Stomach (tissue), 9 donors: ENCODE measurements around the gene CD86. TPM values are rescaled to one million over a fixed set of nuclear protein-coding genes. Genes with fewer than 3 reads are reported as not detected.

ENCODE experiments used
- DNase-seq, 2 donors: peaks; one replicate each; pipeline versions ENCODE4 v3.0.0 to v3.0.0-alpha.2; 2013 to 2019
- H3K27ac ChIP-seq, 5 donors: fragments of 200-600 bp in 4 of 5; sonication (generic) in 4 of 5; one replicate each; pipeline ENCODE4 v1.5.1; 2013 to 2019; ENCODE audit warnings: mild to moderate bottlenecking in 1 of 5, moderate library complexity in 1 of 5
- H3K27me3 ChIP-seq, 3 donors: fragments of 200-600 bp; sonication (generic); one replicate each; pipeline ENCODE4 v1.5.1; 2017 to 2019; ENCODE audit warnings: mixed run types in 1 of 3
- H3K36me3 ChIP-seq, 4 donors: fragments of 200-600 bp; sonication (generic); 1 replicate in 3 of 4; 2 replicates in 1 of 4; pipeline ENCODE4 v1.5.1; 2016 to 2019
- H3K4me1 ChIP-seq, 4 donors: fragments of 200-600 bp; sonication (generic); one replicate each; pipeline ENCODE4 v1.5.1; 2016 to 2019
- H3K4me3 ChIP-seq, 4 donors: fragments of 200-600 bp; sonication (generic) in 3 of 4; one replicate each; pipeline ENCODE4 v1.5.1; 2016 to 2019; ENCODE audit warnings: mild to moderate bottlenecking in 1 of 4
- H3K9me3 ChIP-seq, 4 donors: fragments of 200-600 bp; sonication (generic); one replicate each; pipeline ENCODE4 v1.5.1; 2016 to 2019
- EP300 ChIP-seq: sonication (generic); formaldehyde crosslinking; IDR thresholded peaks from one replicate; pipeline ENCODE4 v1.6.1; 2017; ENCODE audit warnings: antibody characterized with exemption
- POLR2A ChIP-seq, 4 donors: fragments of 450-650 bp; IDR thresholded peaks; one replicate each; pipeline ENCODE4 v1.6.1; 2016; ENCODE audit warnings: antibody characterized with exemption in 4 of 4, control low read depth in 2 of 4, mild to moderate bottlenecking in 1 of 4, moderate library complexity in 1 of 4
- POLR2AphosphoS5 ChIP-seq, 3 donors: sonication (generic); formaldehyde crosslinking; IDR thresholded peaks; one replicate each; pipeline ENCODE4 v1.6.1; 2016; ENCODE audit warnings: antibody characterized with exemption in 3 of 3
- WGBS, 5 donors: extraction: QIAGEN DNeasy Blood & Tissue Kit in 3 of 5; methylation state at CpG; one replicate each; pipeline versions ENCODE4 v1.1.5 to v1.1.7; 2013 to 2018; 5-methylcytosine and 5-hydroxymethylcytosine counted together
- intact Hi-C: fragments of 100-400 bp; cut with DNase I; formaldehyde crosslinking; loops from one replicate; pipeline ENCODE4 v1.15.1; 2023; ENCODE audit warnings: low total_unique reads
- polyA plus RNA-seq, 3 donors: library from polyadenylated mRNA; stranded (reverse); fragments of 200-250 nt; gene quantifications; one replicate each; pipeline ENCODE4 v1.2.3, GENCODE V29; 2013
- small RNA-seq, 4 donors: library from RNA; depleted of rRNA; stranded (forward); fragments of <200 nt; gene quantifications; one replicate each; pipeline ENCODE3, GENCODE V24; 2016
- total RNA-seq, 5 donors: library from RNA; depleted of rRNA; stranded (reverse); fragments of >200 nt; gene quantifications; one replicate each; pipeline versions ENCODE4 v1.1.0 to v1.2.3, GENCODE V29; 2014 to 2016
- TF ChIP-seq, protein P1 (sequence below), 7 experiments: fragments of 450-650 bp in 4 of 7; fragments of 200-600 bp in 3 of 7; sonication (generic) in 3 of 7; IDR thresholded peaks; one replicate each; pipeline ENCODE4 v1.5.1; 2016 to 2019; ENCODE audit warnings: antibody characterized with exemption in 7 of 7, control low read depth in 2 of 7, mild to moderate bottlenecking in 1 of 7
- donor health status: healthy with polysubstance abuse.
- donor health status: Bipolar disorder and iron deficiency.
- donor health status: healthy.

The CD86 gene
- total and polyA plus RNA-seq, 8 donors = 0.29 to 16.9 (median 3.1) TPM; not detected in 1

GRCh38 chr3:122167630-122168029, 112.5 kb downstream of the CD86 start:
- Histone ChIP-seq H3K4me1 (no peaks in the 10 kb centered on the region), H3K9me3 (peaks cover 0 to 1% (median under 1%) of the 10 kb centered on the region in 4 donors)
- intact Hi-C loops = no loop called here

DNA sequence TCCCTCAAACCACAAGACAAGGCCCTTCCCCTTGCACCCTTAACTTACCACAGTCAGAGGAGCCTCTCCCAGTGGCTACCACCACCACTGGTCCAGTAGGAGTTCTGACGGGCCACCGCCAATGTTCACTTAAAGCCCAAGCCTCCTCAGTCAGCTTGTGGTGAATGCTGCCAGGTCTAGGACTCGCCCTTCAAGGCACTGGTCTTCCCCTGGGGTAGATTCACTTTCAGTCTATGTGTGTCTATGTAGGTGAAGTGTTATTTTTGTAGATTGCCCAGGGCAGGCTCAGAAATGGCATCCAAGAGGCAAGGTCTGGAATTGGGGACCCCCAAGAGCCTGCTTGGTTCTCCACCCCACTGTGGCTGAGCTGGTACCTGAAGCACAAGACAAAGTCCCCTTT, 112.9 kb downstream of the CD86 start:
- H3K36me3 ChIP-seq = no peaks in the 10 kb centered on the region
- H3K27ac ChIP-seq = no peak overlapping the region
- WGBS, 5 donors = 51 to 91% (median 81%) methylated on average over 3 of the region's 3 CpGs
- TF ChIP-seq POLR2A (IDR thresholded peaks at IDR 0.05) = no peak
- TF ChIP-seq EP300 = no peak
- no peak for TF ChIP-seq POLR2AphosphoS5 (IDR thresholded peaks at IDR 0.05)
- TF ChIP-seq, protein P1, sequence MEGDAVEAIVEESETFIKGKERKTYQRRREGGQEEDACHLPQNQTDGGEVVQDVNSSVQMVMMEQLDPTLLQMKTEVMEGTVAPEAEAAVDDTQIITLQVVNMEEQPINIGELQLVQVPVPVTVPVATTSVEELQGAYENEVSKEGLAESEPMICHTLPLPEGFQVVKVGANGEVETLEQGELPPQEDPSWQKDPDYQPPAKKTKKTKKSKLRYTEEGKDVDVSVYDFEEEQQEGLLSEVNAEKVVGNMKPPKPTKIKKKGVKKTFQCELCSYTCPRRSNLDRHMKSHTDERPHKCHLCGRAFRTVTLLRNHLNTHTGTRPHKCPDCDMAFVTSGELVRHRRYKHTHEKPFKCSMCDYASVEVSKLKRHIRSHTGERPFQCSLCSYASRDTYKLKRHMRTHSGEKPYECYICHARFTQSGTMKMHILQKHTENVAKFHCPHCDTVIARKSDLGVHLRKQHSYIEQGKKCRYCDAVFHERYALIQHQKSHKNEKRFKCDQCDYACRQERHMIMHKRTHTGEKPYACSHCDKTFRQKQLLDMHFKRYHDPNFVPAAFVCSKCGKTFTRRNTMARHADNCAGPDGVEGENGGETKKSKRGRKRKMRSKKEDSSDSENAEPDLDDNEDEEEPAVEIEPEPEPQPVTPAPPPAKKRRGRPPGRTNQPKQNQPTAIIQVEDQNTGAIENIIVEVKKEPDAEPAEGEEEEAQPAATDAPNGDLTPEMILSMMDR (IDR thresholded peaks at IDR 0.05) = no peak
- no peak overlapping the region for H3K4me3 ChIP-seq
- intact Hi-C loops = no loop called here
- peaks cover 3 to 6% (median 4%) of the 10 kb centered on the region in 4 donors for H3K9me3 ChIP-seq
- no peak for DNase-seq
- H3K27me3 ChIP-seq = no peaks in the 10 kb centered on the region
- H3K4me1 ChIP-seq = no peaks in the 10 kb centered on the region

More at GRCh38 chr3:122167630-122168029, 112.5 kb downstream of the CD86 start:
- DNase-seq = no peak
- H3K27ac ChIP-seq = no peak overlapping the region
- H3K27me3 ChIP-seq = no peaks in the 10 kb centered on the region
- no peaks in the 10 kb centered on the region for H3K36me3 ChIP-seq
- H3K4me3 ChIP-seq = no peak overlapping the region
- TF ChIP-seq POLR2A (IDR thresholded peaks at IDR 0.05) = no peak
- TF ChIP-seq POLR2AphosphoS5 (IDR thresholded peaks at IDR 0.05) = no peak
- no peak for TF ChIP-seq EP300
- TF ChIP-seq, protein P1 (IDR thresholded peaks at IDR 0.05) = no peak

GRCh38 chr3:122169911-122170310, 114.7 kb downstream of the CD86 start:
- H3K4me3 ChIP-seq = no peak overlapping the region
- 74 to 88% (median 84%) methylated on average over 3 of the region's 3 CpGs for WGBS, 5 donors
- intact Hi-C loops = no loop called here
- no peaks in the 10 kb centered on the region for H3K27me3 ChIP-seq
- H3K27ac ChIP-seq = no peak overlapping the region
- H3K36me3 ChIP-seq = no peaks in the 10 kb centered on the region
- peaks cover 3 to 13% (median 9%) of the 10 kb centered on the region in 4 donors for H3K9me3 ChIP-seq
- H3K4me1 ChIP-seq = no peaks in the 10 kb centered on the region
- DNase-seq = no peak
- TF ChIP-seq POLR2A (IDR thresholded peaks at IDR 0.05) = no peak
- no peak for TF ChIP-seq EP300
- TF ChIP-seq POLR2AphosphoS5 (IDR thresholded peaks at IDR 0.05) = no peak
- TF ChIP-seq, protein P1 (IDR thresholded peaks at IDR 0.05) = no peak

Small RNA genes lying within 50 kb of the gene (small RNA-seq; reads per million reads assigned to genes)
- gene RF00019 = 0 reads per million in 4 donors

Other genes starting within 250 kb of the CD86 start
- 10 to 100 TPM in 2 of 5 donors, 1 to 10 TPM in 3; 1.8 to 40.6 (median 8.4) TPM for gene IQCB1, start 220.3 kb upstream of the CD86 start, total RNA-seq
- 10 to 100 TPM in 1 of 3 donors, 1 to 10 TPM in 2; 6.2 to 12.2 (median 9.2) TPM for gene IQCB1, start 220.3 kb upstream of the CD86 start, polyA plus RNA-seq
- 10 to 100 TPM in 1 of 5 donors, 1 to 10 TPM in 2, not detected in 2; 1.2 to 10.5 (median 2.2) TPM for gene EAF2, start 220.2 kb upstream of the CD86 start, total RNA-seq
- gene EAF2, start 220.2 kb upstream of the CD86 start, polyA plus RNA-seq = 10 to 100 TPM in 1 of 3 donors, 1 to 10 TPM in 2; 5.3 to 11.9 (median 6.4) TPM
- 10 to 100 TPM in 2 of 5 donors, 1 to 10 TPM in 2, not detected in 1; 1.3 to 16.5 (median 11.4) TPM for gene SLC15A2, start 161.0 kb upstream of the CD86 start, total RNA-seq
- 1 to 10 TPM in 1 of 3 donors, under 1 TPM in 1, not detected in 1; 0.44 to 3.0 TPM for gene SLC15A2, start 161.0 kb upstream of the CD86 start, polyA plus RNA-seq
- 10 to 100 TPM in 1 of 5 donors, under 1 TPM in 2, not detected in 2; under 0.01 to 21.4 (median 0.18) TPM for gene ILDR1, start 33.1 kb upstream of the CD86 start, total RNA-seq
- 1 to 10 TPM in 1 of 3 donors, not detected in 2; 1.3 TPM for gene ILDR1, start 33.1 kb upstream of the CD86 start, polyA plus RNA-seq
- 1 to 10 TPM in 1 of 5 donors, under 1 TPM in 1, not detected in 3; 0.37 to 3.0 TPM for gene CASR, start 128.3 kb downstream of the CD86 start, total RNA-seq
- gene CASR, start 128.3 kb downstream of the CD86 start, polyA plus RNA-seq = under 1 TPM in 2 of 3 donors, not detected in 1; 0.03 to 0.50 TPM